ENCODE results near the gene RAD51D. TPM values are rescaled to one million over a fixed set of nuclear protein-coding genes. Genes with fewer than 3 reads are reported as not detected.

Gene RAD51D
- total RNA-seq, 6 experiments from 2014 or later, result 3.9 to 5.5 (median 4.3) TPM

DNA sequence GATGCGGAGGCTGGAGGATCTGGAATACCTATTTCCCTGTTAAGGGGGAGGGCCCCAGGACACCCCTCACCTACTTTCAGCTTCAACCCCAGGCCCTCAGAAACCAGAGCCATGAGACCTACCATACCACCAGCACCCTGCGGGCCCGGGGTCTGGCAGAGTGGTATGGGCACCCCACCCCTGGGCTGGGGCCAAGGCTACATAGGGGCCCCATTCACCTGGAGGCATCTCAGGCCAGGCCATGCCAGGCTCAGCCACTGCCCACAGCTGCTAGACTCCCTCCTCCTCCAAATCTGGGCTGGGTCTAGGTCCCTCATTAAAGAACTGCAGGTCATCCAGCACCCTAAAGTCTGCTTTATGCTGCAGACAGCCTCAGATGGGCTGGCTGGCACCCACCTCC is 10.7 kb upstream of the RAD51D start:
- intact Hi-C loops (cut with DNase I), result loop anchor here in 1 of 2 donors (10.0 kb wide), 1 partner anchor 716 kb away; no protein-coding TSS in a partner anchor
- TF ChIP-seq POLR2A (IDR thresholded peaks at IDR 0.05), result no peak
- TF ChIP-seq, protein P1, sequence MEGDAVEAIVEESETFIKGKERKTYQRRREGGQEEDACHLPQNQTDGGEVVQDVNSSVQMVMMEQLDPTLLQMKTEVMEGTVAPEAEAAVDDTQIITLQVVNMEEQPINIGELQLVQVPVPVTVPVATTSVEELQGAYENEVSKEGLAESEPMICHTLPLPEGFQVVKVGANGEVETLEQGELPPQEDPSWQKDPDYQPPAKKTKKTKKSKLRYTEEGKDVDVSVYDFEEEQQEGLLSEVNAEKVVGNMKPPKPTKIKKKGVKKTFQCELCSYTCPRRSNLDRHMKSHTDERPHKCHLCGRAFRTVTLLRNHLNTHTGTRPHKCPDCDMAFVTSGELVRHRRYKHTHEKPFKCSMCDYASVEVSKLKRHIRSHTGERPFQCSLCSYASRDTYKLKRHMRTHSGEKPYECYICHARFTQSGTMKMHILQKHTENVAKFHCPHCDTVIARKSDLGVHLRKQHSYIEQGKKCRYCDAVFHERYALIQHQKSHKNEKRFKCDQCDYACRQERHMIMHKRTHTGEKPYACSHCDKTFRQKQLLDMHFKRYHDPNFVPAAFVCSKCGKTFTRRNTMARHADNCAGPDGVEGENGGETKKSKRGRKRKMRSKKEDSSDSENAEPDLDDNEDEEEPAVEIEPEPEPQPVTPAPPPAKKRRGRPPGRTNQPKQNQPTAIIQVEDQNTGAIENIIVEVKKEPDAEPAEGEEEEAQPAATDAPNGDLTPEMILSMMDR (IDR thresholded peaks at IDR 0.05), result no peak
- Histone ChIP-seq H3K4me3 (no peak overlapping the region), H3K9me3 (no peaks in the 10 kb centered on the region), H3K27ac (no peak overlapping the region), H3K4me1 (no peaks in the 10 kb centered on the region), H3K27me3 (no peaks in the 10 kb centered on the region), H3K36me3 (peaks cover 0 to 30% (median 12%) of the 10 kb centered on the region in 4 donors)
- DNase-seq (no peak), ATAC-seq (no peak)
- WGBS (ENCODE audit: insufficient coverage, low coverage, low lambda C conversion rate, missing lambda C conversion rate), result no CpG with 5 or more reads among the region's 3 CpGs

DNA sequence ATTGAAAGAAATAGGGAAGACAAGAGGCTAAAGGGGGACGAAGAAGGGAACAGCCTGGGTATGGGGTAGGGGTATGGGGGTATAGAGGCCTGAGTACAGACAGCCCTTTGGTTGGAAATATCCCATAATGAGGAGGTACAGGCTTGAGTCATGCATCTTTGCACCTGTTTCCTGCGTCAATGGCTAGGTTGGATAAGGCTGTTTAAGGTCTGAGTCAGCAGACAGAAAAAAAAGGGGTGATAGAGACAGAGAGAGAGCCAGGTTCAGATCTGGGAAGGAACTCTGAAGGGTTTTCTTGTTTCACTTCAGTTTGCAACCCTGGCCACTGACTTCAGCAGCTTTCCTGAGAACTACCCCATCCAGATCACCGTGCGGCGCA is 10.3 kb upstream of the RAD51D start:
- Histone ChIP-seq H3K4me3 (no peak overlapping the region), H3K36me3 (peaks cover 0 to 26% (median 8%) of the 10 kb centered on the region in 4 donors), H3K27me3 (no peaks in the 10 kb centered on the region), H3K27ac (no peak overlapping the region), H3K9me3 (no peaks in the 10 kb centered on the region), H3K4me1 (no peaks in the 10 kb centered on the region)
- intact Hi-C loops (cut with DNase I), result loop anchor here (10.0 kb wide), 3 partner anchors 585 to 715 kb away; no protein-coding TSS in a partner anchor
- 90% methylated on average over 5 of the region's 5 CpGs for WGBS (ENCODE audit: insufficient coverage, low coverage, low lambda C conversion rate, missing lambda C conversion rate)
- DNase-seq (no peak), ATAC-seq (no peak)
- no peak for TF ChIP-seq POLR2A (IDR thresholded peaks at IDR 0.05)
- TF ChIP-seq, protein P1 (IDR thresholded peaks at IDR 0.05), result no peak

- Histone ChIP-seq H3K27me3 (no peaks in the 10 kb centered on the region), H3K9me3 (no peaks in the 10 kb centered on the region), H3K27ac (no peak overlapping the region), H3K4me3 (no peak overlapping the region), H3K4me1 (no peaks in the 10 kb centered on the region), H3K36me3 (peaks cover 0 to 20% (median 5%) of the 10 kb centered on the region in 4 donors)
- WGBS (ENCODE audit: insufficient coverage, low coverage, low lambda C conversion rate, missing lambda C conversion rate), result 78% methylated on average over 6 of the region's 11 CpGs
- intact Hi-C loops (cut with DNase I), result loop anchor here in 1 of 2 donors (10.0 kb wide), 2 partner anchors 585 to 705 kb away; no protein-coding TSS in a partner anchor
- ATAC-seq (peak in 1 of 4 donors; percentile 16), DNase-seq (no peak)
- no peak for TF ChIP-seq POLR2A (IDR thresholded peaks at IDR 0.05)
- TF ChIP-seq, protein P1 (IDR thresholded peaks at IDR 0.05), result no peak
Observed at GRCh38 chr17:35129154-35129972, 9.7 kb upstream of the RAD51D start.

GRCh38 chr17:35127751-35128514 is 8.3 kb upstream of the RAD51D start:
- no peak for DNase-seq
- TF ChIP-seq POLR2A (IDR thresholded peaks at IDR 0.05), result no peak
- TF ChIP-seq, protein P1 (IDR thresholded peaks at IDR 0.05), result no peak
- no peak overlapping the region for H3K27ac ChIP-seq
- no peak for ATAC-seq
- intact Hi-C loops (cut with DNase I), result loop anchor here in 1 of 2 donors (10.0 kb wide), 2 partner anchors 583 to 703 kb away; no protein-coding TSS in a partner anchor
- H3K4me1 ChIP-seq, result no peaks in the 10 kb centered on the region
- H3K4me3 ChIP-seq, result no peak overlapping the region
- 72% methylated on average over 4 of the region's 11 CpGs for WGBS (ENCODE audit: insufficient coverage, low coverage, low lambda C conversion rate, missing lambda C conversion rate)
- H3K36me3 ChIP-seq, result peaks cover 0 to 5% (median 0%) of the 10 kb centered on the region in 4 donors
- no peaks in the 10 kb centered on the region for H3K27me3 ChIP-seq
- no peaks in the 10 kb centered on the region for H3K9me3 ChIP-seq
